ENCODE results near the gene KIF26A.

DNA sequence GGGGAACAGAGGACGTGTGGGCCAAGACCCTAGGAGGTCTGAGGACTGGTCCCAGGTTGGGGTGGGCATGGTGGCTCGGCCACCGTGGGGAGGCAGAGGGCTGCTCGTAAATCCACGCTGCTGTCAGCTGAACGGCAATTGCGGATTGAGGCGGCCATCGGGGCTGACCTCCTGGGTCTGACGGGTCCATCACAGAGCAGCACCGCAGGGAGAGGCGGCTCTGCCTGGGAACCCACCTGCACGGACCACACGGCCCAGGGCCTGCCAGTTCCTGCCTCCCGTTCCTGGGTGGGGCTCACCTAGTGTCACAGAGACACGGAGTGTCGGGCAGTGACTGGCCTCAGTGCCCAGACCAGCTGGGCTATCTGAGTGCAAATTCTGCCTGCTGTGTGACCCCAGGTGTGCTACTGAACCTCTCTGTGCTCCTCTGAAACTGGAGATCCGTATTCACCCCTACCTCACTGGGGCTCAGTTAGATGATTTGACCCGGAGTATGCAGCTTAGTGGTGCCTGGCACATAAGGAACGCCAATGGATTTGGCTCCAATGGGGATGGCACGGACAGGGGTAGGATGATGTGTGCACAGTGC is 53.1 kb downstream of the KIF26A start:
- no peak for TF ChIP-seq EP300 (conservative IDR thresholded peaks at IDR 0.05; ENCODE audit: poor library complexity, severe bottlenecking)
- TF ChIP-seq EZH2 (IDR thresholded peaks at IDR 0.05; ENCODE audit: borderline replicate concordance, insufficient read depth, low read length, poor library complexity, severe bottlenecking) = no peak
- no peak for TF ChIP-seq CTCF (IDR thresholded peaks at IDR 0.05; ENCODE audit: poor library complexity, severe bottlenecking)
- TF ChIP-seq POLR2AphosphoS5 (IDR thresholded peaks at IDR 0.05) = no peak
- no peak for TF ChIP-seq SMC3 (conservative IDR thresholded peaks at IDR 0.05; ENCODE audit: poor library complexity)
- no peak for TF ChIP-seq TAF1 (IDR thresholded peaks at IDR 0.05; ENCODE audit: low read depth)
